NOMO-1 (cell line): ENCODE measurements around the gene IL21R.
"Not testable (repeated sequence)": the region's sequence is repeated elsewhere in the genome, so short reads cannot be mapped to it uniquely, and the experiment has no call there.

Experiments used
- DNase-seq, 2 experiments: peaks; one replicate each; lab custom pipeline; 2025; ENCODE audit not compliant: unreplicated experiment in 2 of 2; lab: John Stamatoyannopoulos, UW

Gene IL21R

DNA sequence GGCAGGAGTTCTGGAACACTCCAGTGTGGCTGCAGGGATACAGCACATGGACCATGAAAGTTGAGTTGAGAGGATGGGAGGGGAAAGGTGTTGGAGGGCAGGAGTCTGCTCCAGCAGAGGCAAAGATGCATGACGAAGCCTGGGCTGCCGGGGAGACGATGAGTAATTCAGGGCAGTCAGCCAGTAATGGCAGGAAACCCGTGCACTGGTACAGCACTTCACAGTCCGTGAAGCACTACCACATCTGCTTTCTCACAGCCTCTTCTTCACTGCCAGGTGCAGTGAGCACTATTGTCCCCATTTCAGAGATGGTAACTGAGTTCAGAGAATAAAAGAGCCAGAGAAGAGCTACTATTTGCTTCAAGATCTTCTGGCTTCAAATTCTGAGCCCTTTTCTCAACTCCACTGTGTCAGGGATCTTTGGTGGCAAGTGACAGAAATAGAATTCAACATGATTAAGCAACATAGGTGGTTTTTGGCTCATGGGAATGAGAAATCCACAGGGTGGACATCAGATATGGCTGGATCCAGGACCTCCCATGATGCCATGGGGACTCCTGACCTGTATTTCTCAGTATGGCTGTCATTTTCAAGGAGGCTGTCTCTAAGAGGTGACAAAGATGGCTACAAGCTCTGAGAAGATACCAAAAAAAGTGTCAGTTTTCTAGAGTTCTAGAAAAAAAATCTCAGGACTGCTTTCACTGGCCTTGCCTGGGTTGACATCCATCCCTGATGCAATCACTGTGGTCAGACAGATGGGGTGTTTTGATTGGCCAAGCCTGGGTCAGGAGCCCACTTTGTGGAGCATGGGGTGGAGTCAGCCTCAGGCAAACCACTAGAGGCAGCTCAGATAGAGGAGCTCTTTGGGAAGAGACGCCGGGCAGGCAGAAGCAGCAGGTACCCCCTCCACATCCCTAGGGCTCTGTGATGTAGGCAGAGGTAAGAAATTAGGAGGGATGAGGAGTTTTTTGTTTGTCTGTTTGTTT is 24.7 kb downstream of the IL21R start:
- peak; percentile 76 to 89 for DNase-seq

DNA sequence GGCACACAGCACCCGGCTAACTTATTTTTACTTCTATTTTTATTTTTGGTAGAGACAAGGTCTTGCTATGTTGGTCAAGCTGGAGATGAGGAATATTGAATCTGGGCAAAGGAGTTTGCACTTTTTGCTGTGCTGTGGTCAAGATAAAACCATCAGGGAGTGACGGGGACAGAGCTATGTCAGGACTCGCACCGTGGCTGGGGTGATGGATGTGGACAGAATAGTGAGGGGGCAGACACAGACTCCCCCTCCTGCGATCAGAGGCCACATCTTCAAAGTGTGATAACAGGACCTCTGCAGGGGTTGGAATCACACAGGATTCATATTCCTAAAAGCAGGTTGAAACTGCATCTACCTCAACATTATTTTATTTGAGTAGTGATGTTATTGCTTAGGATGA is 25.6 kb downstream of the IL21R start:
- no peak for DNase-seq

DNA sequence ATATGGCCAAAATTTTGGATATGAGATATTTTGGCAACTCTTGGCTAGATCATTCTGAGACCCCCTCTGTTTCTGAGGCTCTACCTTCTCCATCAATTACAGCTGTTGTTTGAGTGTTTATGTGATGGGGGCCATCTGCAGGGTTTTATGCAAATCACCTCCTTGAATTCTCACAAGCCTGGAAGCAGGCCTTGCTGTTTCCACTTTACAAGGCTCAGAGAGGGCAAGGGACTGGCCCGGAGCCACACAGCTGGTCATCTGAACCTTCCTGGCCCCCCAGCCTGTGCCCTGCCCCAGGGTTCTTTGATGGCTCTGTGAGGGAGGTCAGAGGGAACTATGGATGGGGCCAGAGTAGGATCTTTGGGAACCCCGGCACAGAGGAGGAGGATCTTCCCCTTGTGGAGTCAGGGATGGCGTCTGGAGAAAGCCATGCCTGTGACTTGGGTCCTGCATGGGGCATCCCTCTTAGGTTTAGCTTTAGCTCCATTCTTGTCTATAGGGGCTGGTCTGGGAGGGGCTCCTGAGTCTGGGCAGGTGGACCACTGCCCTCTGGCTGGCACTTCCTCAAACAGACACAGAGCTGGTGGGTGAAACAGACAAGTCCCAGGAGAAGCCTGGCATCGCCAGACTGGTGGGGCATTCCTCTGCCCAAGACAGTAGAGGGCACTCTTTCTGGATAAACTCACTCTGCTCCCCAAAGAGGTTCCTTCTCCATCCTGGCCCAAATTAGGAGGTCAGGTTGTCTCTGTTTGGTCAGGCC is 26.2 kb downstream of the IL21R start:
- DNase-seq = no peak

DNA sequence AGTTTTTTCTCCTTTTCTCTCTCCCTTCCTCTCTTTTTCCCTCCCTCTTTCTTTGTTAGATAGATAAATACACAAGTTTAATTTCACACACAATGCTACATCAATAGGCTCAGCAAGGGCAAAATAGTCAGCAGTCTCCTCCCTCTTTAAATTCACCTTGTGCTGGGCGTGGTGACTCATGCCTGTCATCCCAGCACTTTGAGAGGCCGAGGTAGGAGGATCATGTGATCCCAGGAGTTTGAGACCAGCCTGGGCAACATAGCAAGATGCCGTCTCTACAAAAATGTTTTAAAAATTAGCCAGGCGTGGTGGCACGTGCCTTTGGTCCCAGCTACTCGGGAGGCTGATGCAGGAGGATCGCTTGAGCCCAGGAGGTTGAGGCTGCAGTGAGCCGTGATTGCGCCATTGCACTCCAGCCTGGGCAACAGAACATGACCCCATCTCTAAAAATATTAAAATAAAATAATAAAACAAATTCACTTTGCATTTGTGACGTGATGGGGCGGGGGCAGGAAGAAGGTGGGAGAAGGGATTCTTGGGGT is 27.4 kb downstream of the IL21R start:
- DNase-seq = no peak

DNA sequence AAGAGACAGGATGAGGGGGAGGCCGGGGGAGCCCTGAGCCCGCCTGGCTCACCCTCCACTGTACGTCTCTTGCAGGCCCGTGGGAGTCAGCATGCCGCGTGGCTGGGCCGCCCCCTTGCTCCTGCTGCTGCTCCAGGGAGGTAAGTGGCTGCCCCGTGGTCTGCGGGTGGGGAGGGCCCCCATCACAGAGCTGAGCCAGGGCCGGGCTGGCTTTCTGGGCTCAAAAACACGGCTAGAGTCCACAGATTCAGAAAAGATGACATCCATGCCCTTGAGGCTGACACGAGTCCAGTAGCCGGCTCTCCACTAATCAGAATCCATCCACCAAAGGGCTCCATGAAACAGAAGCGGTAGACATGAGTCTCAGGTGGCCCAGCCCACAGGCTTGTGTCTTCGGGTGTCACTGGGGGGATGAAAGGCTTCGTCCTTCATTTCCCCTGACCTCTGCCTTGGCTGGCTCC is 28.0 kb downstream of the IL21R start:
- no peak for DNase-seq

DNA sequence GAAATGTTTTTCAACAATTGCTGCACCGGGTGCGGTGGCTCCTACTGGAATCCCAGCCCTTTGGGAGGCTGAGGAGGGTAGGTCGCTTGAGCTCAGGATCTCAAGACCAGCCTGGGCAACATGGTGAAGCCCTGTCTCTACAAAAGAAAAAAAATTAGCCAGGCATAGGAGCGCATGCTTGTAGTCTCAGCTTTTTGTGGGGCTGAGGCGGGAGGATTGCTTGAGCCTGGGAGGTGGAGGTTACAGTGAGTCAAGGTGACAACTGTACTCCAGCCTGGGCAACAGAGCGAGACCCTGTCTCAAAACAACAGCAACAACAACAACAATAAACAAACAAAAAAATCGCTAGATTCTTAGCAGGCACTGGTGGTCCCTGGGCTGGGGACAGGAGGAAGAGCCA is 28.5 kb downstream of the IL21R start:
- no peak for DNase-seq

DNA sequence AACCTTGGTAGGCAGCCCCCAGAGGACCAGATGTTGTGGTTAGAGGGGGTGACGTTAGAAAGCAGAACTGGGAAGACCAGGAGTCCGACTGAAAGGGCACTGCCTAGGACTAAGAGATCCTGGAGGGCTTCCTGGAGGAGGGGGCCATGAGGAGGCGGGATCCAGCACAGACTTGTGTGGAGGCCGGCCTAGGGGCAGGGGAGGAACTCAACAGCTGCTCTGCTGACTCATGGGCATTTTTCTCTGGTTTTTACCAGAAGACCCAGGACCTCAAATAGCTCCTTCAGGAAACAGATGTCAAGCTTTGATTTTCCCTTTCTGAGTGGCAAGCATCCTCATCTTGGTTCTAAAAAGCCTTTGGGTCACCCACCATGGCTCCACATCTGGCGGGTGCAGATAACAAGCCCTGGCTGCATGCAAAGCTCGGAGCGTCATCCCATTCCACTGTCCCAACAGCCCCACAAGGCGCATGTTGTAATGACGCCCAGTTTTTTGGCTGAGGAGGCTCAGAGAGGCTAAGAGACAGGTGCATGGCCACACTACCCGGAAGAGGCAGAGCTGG is 29.0 kb downstream of the IL21R start:
- DNase-seq = no peak

DNA sequence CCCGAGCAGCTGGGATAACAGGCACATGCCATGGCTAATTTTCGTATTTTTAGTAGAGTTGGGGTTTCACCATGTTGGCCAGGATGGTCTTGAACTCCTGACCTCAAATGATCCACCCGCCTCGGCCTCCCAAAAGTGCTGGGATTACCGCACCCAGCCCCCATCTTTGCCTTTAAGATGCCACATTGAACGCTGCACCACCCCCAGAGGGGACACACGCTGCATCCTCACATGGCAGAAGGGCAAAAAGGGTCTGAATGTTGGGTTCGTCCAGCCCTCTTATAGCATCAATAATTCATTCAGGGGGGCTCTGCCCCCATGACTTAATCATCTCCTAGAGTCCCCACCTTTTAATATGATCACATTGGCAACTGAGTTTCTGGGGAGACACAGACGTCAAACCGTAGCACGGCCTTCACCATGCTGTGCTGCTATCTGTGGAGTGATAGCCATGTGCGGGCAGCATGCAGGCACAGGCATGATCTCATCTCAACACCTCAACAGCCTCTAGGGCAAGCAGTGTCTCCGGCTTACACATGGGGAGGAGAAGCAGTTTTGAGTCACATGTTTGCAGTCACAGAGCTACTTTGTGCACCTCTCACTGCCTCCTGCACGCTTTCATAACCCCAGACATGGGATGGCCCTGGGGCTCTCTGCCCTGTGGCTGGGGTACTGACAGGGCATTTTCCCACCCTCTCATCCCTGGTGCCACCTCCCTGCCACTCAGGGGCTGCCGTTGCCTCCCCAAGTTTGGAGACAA is 30.0 kb downstream of the IL21R start:
- no peak for DNase-seq

DNA sequence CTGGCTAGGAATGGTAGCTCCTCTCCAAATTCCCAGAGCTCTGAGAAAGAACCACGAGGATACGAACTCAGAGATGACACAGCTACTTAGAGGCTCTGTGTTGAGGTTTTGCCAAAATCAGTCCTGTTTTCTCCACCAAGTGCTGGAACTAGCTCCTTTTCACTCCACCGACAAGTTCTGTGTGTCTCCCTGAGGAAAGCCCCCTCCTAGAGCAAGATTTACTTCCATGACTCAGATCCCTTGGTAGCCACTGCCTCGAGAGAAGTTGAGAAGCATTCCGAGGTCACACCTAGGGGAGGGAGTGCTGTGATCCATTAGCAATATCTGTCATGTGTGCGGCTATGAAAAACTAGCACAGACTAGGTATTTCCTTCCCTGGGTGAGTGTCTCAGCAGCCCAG is 30.6 kb downstream of the IL21R start:
- no peak for DNase-seq

DNA sequence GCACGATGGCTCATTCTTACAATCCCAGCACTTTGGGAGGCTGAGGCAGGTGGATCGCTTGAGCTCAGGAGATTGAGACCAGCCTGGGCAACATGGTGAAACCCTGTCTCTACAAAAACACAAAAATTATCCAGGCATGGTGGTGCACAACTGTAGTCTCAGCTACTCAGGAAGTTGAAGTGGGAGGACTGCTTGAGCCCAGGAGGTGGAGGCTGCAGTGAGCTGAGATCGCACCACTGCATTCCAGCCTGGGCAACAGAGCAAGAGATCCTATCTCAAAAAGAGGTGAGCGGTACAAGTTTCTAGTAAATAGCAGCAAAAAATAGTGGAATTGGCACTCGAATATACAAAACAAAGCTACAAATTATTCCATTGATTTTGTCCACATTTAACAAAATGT is 31.2 kb downstream of the IL21R start:
- not testable (repeated sequence) for DNase-seq

DNA sequence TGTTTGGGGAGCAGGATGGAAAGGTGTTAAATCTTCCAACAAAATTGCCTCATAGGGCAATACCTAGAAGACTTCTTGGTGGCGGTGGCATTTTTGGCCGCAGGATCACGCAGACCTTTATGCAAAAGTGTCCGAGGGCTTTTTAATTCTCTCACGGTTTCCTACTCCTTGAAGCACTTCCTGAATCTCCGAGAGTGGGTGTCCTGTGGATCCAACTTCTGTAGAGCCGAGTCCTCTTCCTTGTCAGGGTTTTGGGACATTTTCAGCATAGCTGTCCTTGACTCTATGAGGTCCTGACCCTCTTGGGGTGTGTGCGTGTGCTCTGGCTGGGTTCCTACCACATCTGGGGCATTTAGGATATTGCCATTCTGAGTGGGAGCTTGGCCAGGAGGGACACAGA is 31.7 kb downstream of the IL21R start:
- no peak for DNase-seq

DNA sequence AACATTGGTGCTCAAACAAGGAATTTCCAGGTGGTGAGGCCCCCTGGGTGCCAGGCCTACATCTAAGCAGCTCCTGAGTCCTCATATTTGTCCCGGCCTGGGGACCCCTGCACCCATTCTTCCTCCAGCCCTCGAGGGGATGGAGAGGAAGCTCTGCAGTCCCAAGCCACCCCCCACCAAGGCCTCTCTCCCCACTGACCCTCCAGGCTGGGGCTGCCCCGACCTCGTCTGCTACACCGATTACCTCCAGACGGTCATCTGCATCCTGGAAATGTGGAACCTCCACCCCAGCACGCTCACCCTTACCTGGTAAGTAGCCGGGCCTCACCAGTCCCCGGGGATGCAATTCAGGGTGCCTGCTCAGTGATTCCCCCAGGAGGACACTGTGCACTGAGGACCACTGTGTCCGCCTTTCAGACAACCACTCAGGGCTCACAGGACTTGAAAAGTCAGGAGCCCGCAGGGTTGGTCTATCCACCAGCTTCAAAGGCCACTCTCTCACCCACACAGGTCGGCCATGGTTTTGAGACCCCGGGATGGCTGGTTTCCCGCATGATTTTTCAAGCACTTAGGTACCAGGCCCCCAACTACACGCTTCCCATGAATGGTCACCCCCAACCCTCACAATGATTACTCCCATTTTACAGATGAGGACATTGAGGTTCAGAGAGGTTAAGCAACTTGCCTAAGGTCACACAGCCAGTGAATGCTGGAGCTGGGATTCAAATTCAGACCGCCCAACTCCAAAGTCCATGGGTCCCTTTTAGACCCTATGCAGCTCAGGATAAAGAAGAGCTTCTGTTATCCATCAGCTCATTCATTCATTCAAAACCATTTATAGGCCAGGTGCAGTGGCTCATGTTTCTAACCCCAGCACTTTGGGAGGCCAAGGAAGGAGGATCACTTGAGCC is 32.4 kb downstream of the IL21R start:
- DNase-seq = no peak

DNA sequence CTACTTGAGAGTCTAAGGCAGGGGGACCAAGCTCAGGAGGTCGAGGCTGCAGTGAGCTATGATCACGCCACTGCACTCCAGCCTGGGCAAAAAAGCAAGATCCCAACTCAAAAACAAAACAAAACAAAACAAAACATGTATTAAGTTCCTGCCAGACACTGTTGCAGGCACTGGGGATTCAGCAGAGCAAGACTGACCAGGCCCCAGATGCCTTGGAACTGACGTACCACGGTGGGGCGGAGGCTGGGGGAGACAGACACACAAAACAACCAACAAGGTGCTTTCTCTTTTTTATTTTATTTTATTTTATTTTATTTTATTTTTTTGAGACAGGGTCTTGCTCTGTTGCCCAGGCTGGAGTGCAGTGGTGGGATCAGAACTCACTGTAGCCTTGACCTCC is 33.2 kb downstream of the IL21R start:
- not testable (repeated sequence) for DNase-seq

DNA sequence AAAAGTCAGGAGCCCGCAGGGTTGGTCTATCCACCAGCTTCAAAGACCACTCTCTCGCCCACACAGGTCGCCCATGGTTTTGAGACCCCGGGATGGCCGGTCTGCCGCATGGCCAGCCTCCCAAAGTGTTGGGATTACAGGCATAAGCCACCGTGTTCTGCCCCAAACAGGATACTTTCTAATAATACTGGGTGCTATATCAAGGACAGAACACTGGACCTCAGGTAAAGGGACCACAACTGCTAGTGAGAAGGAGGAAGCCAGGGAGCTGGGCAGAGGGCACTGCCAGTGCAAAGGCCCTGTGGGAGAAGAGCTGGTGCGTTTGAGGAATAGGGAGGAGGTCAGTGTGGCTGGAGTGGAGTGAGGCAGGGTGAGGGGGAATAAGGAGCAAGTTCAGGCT is 34.1 kb downstream of the IL21R start:
- no peak for DNase-seq

DNA sequence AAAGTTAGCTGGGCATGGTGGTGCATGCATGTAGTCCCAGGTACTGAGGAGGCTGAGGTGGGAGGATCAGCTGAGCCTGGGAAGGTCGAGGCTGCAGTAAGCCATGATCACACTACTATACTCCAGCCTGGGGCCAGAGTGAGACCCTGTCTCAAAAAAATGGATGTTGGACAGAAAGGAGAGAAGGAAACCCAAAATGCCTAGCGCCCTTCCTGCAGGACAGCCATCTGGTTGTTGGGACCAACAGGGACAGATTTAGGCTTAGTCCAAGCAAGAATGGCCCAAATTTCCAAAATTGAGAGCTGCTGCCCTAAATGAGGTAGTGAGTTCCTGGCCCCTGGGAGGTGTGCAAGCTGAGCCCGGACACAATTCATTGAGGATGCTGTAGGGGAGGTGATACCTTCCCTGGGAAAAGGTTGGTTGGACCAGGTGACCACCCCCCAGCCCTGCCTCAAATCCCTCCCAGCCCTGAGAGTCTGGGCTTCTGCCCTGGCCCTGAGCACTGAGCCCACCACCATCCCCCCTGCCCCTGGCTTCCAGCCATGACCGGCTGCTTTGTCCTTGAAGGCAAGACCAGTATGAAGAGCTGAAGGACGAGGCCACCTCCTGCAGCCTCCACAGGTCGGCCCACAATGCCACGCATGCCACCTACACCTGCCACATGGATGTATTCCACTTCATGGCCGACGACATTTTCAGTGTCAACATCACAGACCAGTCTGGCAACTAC is 35.1 kb downstream of the IL21R start:
- no peak for DNase-seq

DNA sequence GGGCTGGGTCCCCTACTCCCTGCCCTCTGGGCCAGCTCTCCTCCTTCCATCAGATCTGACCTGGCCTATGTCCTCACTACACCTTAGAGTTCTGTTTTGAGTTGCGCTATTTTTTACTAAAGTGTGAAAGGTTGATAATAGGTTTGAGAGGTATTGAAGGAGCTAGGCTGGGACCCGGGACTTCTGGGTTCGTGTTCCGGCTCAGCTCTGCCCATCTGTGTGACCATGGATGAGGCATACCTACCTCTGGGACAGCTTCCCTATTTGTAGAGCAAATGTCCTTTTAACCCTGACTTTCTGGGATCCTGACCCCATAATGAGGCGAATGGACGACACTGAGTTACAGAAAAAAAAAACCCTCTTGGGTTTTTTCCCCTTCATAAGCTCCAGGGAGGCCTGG is 36.0 kb downstream of the IL21R start:
- DNase-seq = no peak

DNA sequence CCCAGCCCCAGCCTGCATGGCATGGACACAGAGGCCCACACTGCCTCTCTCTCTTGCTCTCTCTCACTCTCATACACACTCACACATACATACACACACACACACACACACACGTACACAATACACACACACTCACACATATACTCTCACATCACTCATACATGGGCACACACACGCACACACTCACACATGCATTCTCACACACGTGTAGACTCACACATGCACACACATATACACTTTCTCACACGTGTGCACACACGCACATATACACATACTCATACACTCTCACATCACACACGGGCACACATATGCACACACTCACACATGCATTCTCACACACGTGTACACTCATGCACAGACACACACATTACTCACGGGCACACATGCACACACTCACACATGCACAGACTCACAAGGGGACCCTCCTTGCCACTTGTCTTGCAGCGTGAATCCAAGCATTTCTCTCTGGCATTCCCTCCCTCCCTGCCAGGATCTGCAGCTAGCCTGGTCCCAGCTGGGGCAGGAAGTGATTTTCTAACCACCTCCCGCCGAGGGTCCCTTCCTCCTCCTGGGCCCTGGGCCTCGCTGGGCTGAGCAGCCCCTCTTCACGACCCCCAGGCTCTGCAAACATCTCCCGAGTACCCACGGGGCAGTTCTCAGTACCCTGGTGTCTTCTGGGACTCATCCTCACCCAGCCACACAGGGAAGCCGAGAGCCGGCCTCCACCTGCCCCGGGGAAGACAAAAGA is 37.5 kb downstream of the IL21R start:
- no peak for DNase-seq

DNA sequence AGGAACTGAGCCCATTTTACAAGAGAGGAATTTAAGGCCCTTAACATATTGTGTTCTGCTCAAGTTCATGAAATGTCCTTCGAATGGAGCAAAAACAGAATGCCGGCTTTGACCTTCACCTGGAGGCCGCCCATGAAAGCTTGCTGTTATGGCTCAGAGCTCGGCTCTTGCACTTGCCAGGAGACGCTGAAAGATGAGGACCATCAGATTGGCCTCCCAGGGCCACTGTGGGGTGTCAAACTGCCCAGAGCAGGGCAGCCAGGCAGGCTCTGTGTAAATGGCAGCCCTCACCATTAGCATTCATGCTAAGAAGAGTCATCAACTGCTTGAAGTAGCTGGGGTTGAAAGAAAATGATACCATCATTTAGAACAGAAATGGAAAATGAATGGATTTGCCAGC is 39.3 kb downstream of the IL21R start:
- no peak for DNase-seq
